H9 (cell line): ENCODE data around the gene STXBP1. TPM values are rescaled to one million over a fixed set of nuclear protein-coding genes. Genes with fewer than 3 reads are reported as not detected.

Experiments
- DNase-seq: peaks from one replicate; pipeline ENCODE4 v3.0.0-alpha.2; 2017
- H2AFZ ChIP-seq: one replicate; pipeline ENCODE4 v1.6.1; 2013; ENCODE audit warnings: mild to moderate bottlenecking, low read length, control low read depth, moderate library complexity
- H2AK5ac ChIP-seq: 2 replicates; pipeline ENCODE4 v1.6.1; 2013; ENCODE audit warnings: low read length, control low read depth, mixed read lengths; ENCODE audit not compliant: insufficient read length
- H2BK120ac ChIP-seq: one replicate; pipeline ENCODE4 v1.6.1; 2013; ENCODE audit warnings: low read depth, mild to moderate bottlenecking, low read length, control low read depth, inconsistent platforms; ENCODE audit not compliant: poor library complexity, severe bottlenecking
- H2BK12ac ChIP-seq: 2 replicates; pipeline ENCODE4 v1.6.1; 2013; ENCODE audit warnings: low read length, control low read depth, mixed read lengths, low read depth; ENCODE audit not compliant: insufficient read length
- H2BK15ac ChIP-seq: 2 replicates; pipeline ENCODE4 v1.6.1; 2013; ENCODE audit warnings: low read depth, low read length, control low read depth
- H2BK20ac ChIP-seq: one replicate; pipeline ENCODE4 v1.6.1; 2013; ENCODE audit warnings: low read depth, mild to moderate bottlenecking, low read length, control low read depth, inconsistent platforms; ENCODE audit not compliant: poor library complexity, severe bottlenecking
- H2BK5ac ChIP-seq: 2 replicates; pipeline ENCODE4 v1.6.1; 2013; ENCODE audit warnings: low read length, control low read depth, mixed read lengths; ENCODE audit not compliant: insufficient read length
- H3K14ac ChIP-seq: 2 replicates; pipeline ENCODE4 v1.6.1; 2013; ENCODE audit warnings: low read length, control low read depth; ENCODE audit not compliant: insufficient read depth
- H3K18ac ChIP-seq: 2 replicates; pipeline ENCODE4 v1.6.1; 2013; ENCODE audit warnings: low read depth, mild to moderate bottlenecking, mixed read lengths, low read length, control low read depth; ENCODE audit not compliant: insufficient read length
- H3K23ac ChIP-seq: 2 replicates; pipeline ENCODE4 v1.6.1; 2013; ENCODE audit warnings: low read length, control low read depth, mixed read lengths, low read depth; ENCODE audit not compliant: insufficient read length
- H3K23me2 ChIP-seq: 2 replicates; pipeline ENCODE4 v1.6.1; 2013; ENCODE audit warnings: low read depth, mild to moderate bottlenecking, mixed read lengths, low read length, control low read depth; ENCODE audit not compliant: insufficient read length, poor library complexity, severe bottlenecking
- H3K27ac ChIP-seq: 2 replicates; pipeline ENCODE4 v1.5.1; 2013; ENCODE audit warnings: low read length, control low read depth, mixed read lengths, low read depth; ENCODE audit not compliant: insufficient read length
- H3K27me3 ChIP-seq: 2 replicates; pipeline ENCODE4 v1.6.1; 2013; ENCODE audit warnings: low read length, control low read depth, inconsistent platforms; ENCODE audit not compliant: insufficient read depth
- H3K4ac ChIP-seq: 2 replicates; pipeline ENCODE4 v1.6.1; 2013; ENCODE audit warnings: low read depth, mild to moderate bottlenecking, control low read depth, inconsistent platforms, low read length, moderate library complexity
- H3K4me1 ChIP-seq: 2 replicates; pipeline ENCODE4 v1.6.1; 2013; ENCODE audit warnings: low read length, control low read depth, inconsistent platforms; ENCODE audit not compliant: insufficient read depth
- H3K4me2 ChIP-seq: 2 replicates; pipeline ENCODE4 v1.6.1; 2013; ENCODE audit warnings: low read length, control low read depth, mixed read lengths; ENCODE audit not compliant: insufficient read length, insufficient read depth
- H3K56ac ChIP-seq: 2 replicates; pipeline ENCODE4 v1.6.1; 2013; ENCODE audit warnings: low read depth, mild to moderate bottlenecking, mixed read lengths, low read length, control low read depth; ENCODE audit not compliant: insufficient read length
- H3K79me1 ChIP-seq: 2 replicates; pipeline ENCODE4 v1.6.1; 2013; ENCODE audit warnings: low read depth, mild to moderate bottlenecking, moderate library complexity, low read length, control low read depth, inconsistent platforms; ENCODE audit not compliant: insufficient read depth, poor library complexity, severe bottlenecking
- H3K79me2 ChIP-seq: 2 replicates; pipeline ENCODE4 v1.6.1; 2013; ENCODE audit warnings: low read length, control low read depth, inconsistent platforms; ENCODE audit not compliant: insufficient read depth
- H3K9ac ChIP-seq: 2 replicates; pipeline ENCODE4 v1.6.1; 2013; ENCODE audit warnings: low read length, control low read depth, mixed read lengths; ENCODE audit not compliant: insufficient read length; ENCODE audit errors: extremely low read depth
- H3K9me3 ChIP-seq: one replicate; pipeline ENCODE4 v1.6.1; 2013; ENCODE audit warnings: low read depth, low read length, inconsistent platforms; ENCODE audit not compliant: control insufficient read depth
- H3T11ph ChIP-seq: one replicate; pipeline ENCODE4 v1.6.1; 2013; ENCODE audit warnings: mild to moderate bottlenecking, low read length, control low read depth, inconsistent platforms
- H4K20me1 ChIP-seq: one replicate; pipeline ENCODE4 v1.6.1; 2013; ENCODE audit not compliant: control insufficient read depth, insufficient read length, insufficient read depth
- H4K5ac ChIP-seq: 2 replicates; pipeline ENCODE4 v1.6.1; 2013; ENCODE audit warnings: low read depth, mild to moderate bottlenecking, mixed read lengths, low read length, control low read depth; ENCODE audit not compliant: insufficient read length
- H4K8ac ChIP-seq: replicated peaks from 2 replicates; pipeline ENCODE4 v1.6.1; 2013; ENCODE audit warnings: low read length, control low read depth, mixed read lengths, low read depth; ENCODE audit not compliant: insufficient read length
- H4K91ac ChIP-seq: 2 replicates; pipeline ENCODE4 v1.6.1; 2013; ENCODE audit warnings: low read depth, mild to moderate bottlenecking, moderate library complexity, mixed read lengths, low read length, control low read depth; ENCODE audit not compliant: insufficient read length
- H3K27ac Mint-ChIP-seq, 3 experiments: 2 replicates in 2 of 3; 3 replicates in 1 of 3; pipeline ENCODE4 v1.8.0; 2020 to 2021; ENCODE audit warnings: mixed read lengths in 3 of 3, mild to moderate bottlenecking in 1 of 3, moderate library complexity in 1 of 3
- H3K27me3 Mint-ChIP-seq: 2 replicates; pipeline ENCODE4 v1.8.0; 2021; ENCODE audit warnings: low read depth, mild to moderate bottlenecking, moderate library complexity, mixed read lengths
- H3K36me3 Mint-ChIP-seq, 3 experiments: 2 replicates in 2 of 3; 3 replicates in 1 of 3; pipeline ENCODE4 v1.8.0; 2020 to 2021; ENCODE audit warnings: low read depth in 3 of 3, mixed read lengths in 3 of 3; ENCODE audit not compliant: insufficient read depth in 1 of 3
- H3K4me1 Mint-ChIP-seq, 2 experiments: 2 replicates each; pipeline ENCODE4 v1.8.0; 2020; ENCODE audit warnings: mixed read lengths in 2 of 2
- H3K4me3 Mint-ChIP-seq, 2 experiments: 2 replicates in 1 of 2; 3 replicates in 1 of 2; pipeline ENCODE4 v1.8.0; 2020 to 2021; ENCODE audit warnings: mild to moderate bottlenecking in 2 of 2, mixed read lengths in 2 of 2, moderate library complexity in 1 of 2
- H3K9me3 Mint-ChIP-seq, 2 experiments: 2 replicates in 1 of 2; 3 replicates in 1 of 2; pipeline ENCODE4 v1.8.0; 2020; ENCODE audit warnings: mild to moderate bottlenecking in 2 of 2, mixed read lengths in 2 of 2, moderate library complexity in 1 of 2
- WGBS: extraction: QIAGEN DNeasy Blood & Tissue Kit; methylation state at CpG from one replicate; pipeline ENCODE4 v1.1.7; 2013; ENCODE audit warnings: missing lambda C conversion rate, low lambda C conversion rate, mixed read lengths; ENCODE audit not compliant: insufficient read length; ENCODE audit errors: extremely low coverage; 5-methylcytosine and 5-hydroxymethylcytosine counted together
- total RNA-seq: library from RNA; stranded (reverse); gene quantifications from 2 replicates; pipeline ENCODE4 v1.2.1, GENCODE V29; 2021
- TF ChIP-seq, protein P1 (sequence below): fragments of 200-600 bp; sonication (generic); conservative IDR thresholded peaks from 3 replicates; pipeline ENCODE4 v1.8.0; 2021; ENCODE audit warnings: antibody characterized with exemption, mild to moderate bottlenecking

The STXBP1 gene
- total RNA-seq, 1 experiment from 2014 or later = 22.3 TPM

DNA sequence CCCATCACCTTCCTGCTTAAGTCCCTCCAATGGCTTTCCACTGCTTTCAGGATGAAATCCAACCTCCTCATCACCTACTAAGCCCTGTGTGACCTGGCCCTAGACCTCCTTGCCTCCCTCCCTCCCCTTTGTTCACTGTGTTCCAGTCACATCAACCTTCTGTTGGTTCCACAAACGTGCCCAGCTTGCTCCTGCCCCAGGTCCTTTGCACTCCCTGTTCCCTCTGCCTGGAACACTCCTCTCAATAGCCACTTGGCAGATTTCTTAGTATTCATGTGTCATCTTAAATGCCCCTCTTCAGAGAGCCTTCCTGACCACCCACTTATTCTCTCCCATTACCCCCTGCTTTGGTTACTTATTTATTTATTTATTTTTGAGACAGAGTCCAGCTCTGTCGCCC is 24.1 kb upstream of the STXBP1 start:
- H3K4ac ChIP-seq = no peak overlapping the region
- Mint-ChIP-seq H3K36me3 (no peaks in the 10 kb centered on the region), H3K27me3 (peaks cover 3% of the 10 kb centered on the region), H3K9me3 (no peaks in the 10 kb centered on the region), H3K27ac (no peak overlapping the region), H3K4me3 (no peak overlapping the region), H3K4me1 (peaks cover 9 to 17% of the 10 kb centered on the region in 2 experiments)
- DNase-seq = no peak
- no peak overlapping the region for H3K18ac ChIP-seq
- H3K9ac ChIP-seq = no peak overlapping the region
- H3K4me1 ChIP-seq = peaks cover 2% of the 10 kb centered on the region; the same call in 1 of the 2 replicates
- no peak overlapping the region for H3K23ac ChIP-seq
- WGBS = no CpG with 5 or more reads among the region's 2 CpGs
- H2BK5ac ChIP-seq = no peak overlapping the region
- H3K9me3 ChIP-seq = no peaks in the 10 kb centered on the region
- no peak overlapping the region for H2AFZ ChIP-seq
- no peaks in the 10 kb centered on the region for H3K79me1 ChIP-seq
- no peak overlapping the region for H2BK20ac ChIP-seq
- H3K27ac ChIP-seq = no peak overlapping the region
- no peak overlapping the region for H4K5ac ChIP-seq
- no peak overlapping the region for H4K91ac ChIP-seq
- H3K27me3 ChIP-seq = no peaks in the 10 kb centered on the region
- no peak overlapping the region for H3K4me2 ChIP-seq
- H4K8ac ChIP-seq = no peak overlapping the region
- no peak overlapping the region for H2BK12ac ChIP-seq
- H3K23me2 ChIP-seq = no peaks in the 10 kb centered on the region
- H3K56ac ChIP-seq = no peak overlapping the region
- no peak overlapping the region for H3T11ph ChIP-seq
- no peaks in the 10 kb centered on the region for H3K79me2 ChIP-seq
- TF ChIP-seq, protein P1, sequence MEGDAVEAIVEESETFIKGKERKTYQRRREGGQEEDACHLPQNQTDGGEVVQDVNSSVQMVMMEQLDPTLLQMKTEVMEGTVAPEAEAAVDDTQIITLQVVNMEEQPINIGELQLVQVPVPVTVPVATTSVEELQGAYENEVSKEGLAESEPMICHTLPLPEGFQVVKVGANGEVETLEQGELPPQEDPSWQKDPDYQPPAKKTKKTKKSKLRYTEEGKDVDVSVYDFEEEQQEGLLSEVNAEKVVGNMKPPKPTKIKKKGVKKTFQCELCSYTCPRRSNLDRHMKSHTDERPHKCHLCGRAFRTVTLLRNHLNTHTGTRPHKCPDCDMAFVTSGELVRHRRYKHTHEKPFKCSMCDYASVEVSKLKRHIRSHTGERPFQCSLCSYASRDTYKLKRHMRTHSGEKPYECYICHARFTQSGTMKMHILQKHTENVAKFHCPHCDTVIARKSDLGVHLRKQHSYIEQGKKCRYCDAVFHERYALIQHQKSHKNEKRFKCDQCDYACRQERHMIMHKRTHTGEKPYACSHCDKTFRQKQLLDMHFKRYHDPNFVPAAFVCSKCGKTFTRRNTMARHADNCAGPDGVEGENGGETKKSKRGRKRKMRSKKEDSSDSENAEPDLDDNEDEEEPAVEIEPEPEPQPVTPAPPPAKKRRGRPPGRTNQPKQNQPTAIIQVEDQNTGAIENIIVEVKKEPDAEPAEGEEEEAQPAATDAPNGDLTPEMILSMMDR = no peak
- no peak overlapping the region for H2BK120ac ChIP-seq
- no peak overlapping the region for H2BK15ac ChIP-seq
- no peak overlapping the region for H2AK5ac ChIP-seq
- H3K14ac ChIP-seq = no peak overlapping the region
- H4K20me1 ChIP-seq = no peaks in the 10 kb centered on the region
